ENCODE results near the gene LRP1-AS. TPM values are rescaled to one million over a fixed set of nuclear protein-coding genes. Genes with fewer than 3 reads are reported as not detected.

Gene LRP1-AS
- total RNA-seq, 2 donors from 2014 or later, result not detected

DNA sequence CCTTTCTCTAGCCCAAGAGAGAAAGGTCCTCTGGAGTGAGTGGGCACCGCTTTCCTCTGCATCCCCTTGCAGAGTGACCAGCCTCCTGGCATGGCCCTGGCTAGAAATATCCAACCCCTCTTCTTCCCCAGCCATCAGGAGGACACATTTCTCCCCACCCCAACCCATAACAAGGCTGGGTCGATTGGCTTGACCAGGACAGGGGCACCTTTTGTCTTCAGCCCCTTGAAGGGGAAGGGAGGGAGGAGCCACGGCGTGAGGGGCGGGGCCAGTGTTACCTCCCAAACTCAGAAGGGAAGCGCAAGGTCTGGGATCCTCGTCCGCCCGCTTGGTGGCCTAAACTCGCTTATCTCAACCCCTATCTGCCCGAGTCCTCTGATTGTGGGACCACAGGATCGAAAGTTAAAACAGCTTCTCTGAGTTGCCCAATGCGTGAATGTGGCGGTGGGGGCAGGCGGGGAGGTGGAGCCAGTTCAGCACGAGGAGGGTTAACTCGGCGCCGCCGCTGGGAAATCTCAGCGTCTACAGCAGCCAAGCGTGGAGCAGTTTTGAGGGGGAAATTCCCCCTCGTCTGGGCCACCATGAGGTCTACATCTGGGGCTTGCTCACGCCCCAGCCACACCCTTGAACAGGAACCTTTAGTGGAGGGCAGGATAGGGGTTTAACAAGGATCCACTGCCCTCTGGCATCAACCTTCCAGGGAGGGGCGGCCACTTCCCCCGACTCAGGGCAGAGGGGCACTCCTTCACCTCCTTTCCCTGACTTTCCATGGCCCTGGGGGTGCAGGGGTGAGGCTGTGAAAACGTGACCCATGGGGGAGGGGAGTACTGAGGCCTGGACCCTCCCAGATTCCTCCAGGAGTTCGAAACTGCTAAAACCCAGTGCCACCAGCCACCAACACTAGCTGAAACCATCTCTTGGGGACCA lies 37.1 kb downstream of the LRP1-AS start:
- DNase-seq (peak; percentile 67 to 76), ATAC-seq (replicated peaks in 1 of 2) (peak; percentile 32 to 33)
- H3K9me3 Mint-ChIP-seq, result no peaks in the 10 kb centered on the region
- peak overlapping the region; percentile 82 to 95 for H3K4me3 Mint-ChIP-seq
- peaks cover 13 to 25% of the 10 kb centered on the region in 2 donors for H3K36me3 Mint-ChIP-seq (ENCODE audit: insufficient read depth in 2 of 2)
- peak overlapping the region; percentile 83 for H3K27ac Mint-ChIP-seq
- no peaks in the 10 kb centered on the region for H3K27me3 Mint-ChIP-seq (ENCODE audit: low read depth)
- H3K4me1 Mint-ChIP-seq (ENCODE audit: low read depth), result peaks cover 64% of the 10 kb centered on the region

DNA sequence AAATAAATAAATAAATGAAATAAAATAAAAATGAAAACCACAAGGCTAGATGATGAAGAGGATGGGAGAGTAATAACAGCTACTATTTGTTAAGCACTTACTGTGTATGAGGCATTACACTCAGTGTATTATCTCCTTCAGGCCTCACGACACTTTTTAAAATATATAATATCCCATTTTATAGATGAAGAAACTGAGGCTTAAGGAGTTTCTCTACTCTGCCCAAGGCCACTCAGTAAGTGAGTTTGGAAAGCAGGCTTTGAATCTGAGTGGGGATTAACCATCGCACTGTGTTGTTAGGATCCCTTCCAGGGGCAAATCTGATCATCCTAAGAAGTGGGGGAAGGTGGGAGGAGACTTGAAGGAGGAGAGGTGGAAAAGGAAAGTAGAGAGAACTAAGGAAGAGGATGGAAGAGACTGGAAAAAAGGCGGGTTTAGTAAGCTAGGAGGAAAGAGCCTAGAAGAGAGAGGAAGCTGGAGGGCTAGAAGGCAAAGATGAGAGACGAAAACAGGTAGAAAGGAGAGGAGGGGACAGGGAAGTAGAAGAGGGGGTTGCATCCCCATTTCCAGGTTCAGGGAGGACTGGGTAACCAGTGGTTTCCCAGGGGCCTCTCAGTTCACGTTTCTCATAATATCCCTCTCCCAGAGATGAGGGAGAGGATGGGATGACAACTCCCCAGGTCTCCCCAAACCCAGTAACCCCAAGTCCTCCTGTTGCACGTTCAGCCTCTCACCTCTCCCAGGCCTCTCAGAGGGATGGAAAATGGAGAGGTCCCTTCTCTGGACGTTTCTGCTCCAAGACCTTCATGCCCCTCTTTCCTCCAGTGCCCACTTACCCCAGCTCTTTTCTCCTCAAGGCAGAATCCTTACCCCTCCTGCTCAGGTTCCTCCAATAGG lies 38.0 kb downstream of the LRP1-AS start:
- Mint-ChIP-seq H3K36me3 (ENCODE audit: insufficient read depth in 2 of 2) (peaks cover 13 to 31% of the 10 kb centered on the region in 2 donors), H3K9me3 (no peaks in the 10 kb centered on the region), H3K27ac (peak overlapping the region; percentile 83), H3K4me3 (peak overlapping the region; percentile 82 to 95), H3K4me1 (ENCODE audit: low read depth) (peaks cover 73% of the 10 kb centered on the region), H3K27me3 (ENCODE audit: low read depth) (no peaks in the 10 kb centered on the region)
- ATAC-seq (replicated peaks in 1 of 2) (no peak), DNase-seq (no peak)

DNA sequence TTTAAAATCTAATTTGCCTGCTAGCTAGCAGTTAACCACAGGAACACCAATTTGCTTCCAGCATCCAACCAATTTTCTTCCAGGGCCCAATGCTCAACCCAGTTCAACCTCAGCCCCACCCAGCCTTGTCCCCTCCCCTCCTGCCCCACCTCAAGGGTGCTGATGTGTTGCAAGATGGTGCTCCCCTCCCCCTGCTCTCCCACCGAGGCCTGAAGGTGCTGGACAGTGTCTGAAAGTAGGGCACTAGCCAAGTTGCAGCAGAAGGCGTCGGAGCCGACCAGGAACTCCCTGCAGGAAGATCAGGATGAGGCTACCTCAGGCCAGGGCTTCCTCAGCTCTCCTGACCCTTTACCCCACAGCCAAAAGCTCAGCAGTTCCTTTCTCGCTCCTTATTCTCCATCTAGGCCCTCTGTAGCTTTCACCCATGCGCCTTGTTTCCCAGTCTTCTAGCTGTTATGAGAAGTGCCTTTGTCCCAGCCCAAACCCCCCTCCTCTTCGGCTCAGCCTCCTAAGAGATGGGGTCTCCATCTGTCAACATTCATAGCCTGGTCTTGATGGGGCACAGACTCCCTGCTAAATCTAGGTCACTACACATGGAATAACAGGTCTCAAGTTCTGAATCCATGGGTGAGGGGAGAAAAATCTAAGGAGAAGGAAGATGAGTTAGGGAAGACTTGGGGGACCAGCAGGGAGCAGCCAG lies 39.8 kb downstream of the LRP1-AS start:
- Mint-ChIP-seq H3K27me3 (ENCODE audit: low read depth) (no peaks in the 10 kb centered on the region), H3K27ac (peak overlapping the region; percentile 68), H3K4me1 (ENCODE audit: low read depth) (peaks cover 77% of the 10 kb centered on the region), H3K36me3 (ENCODE audit: insufficient read depth in 2 of 2) (peaks cover 16 to 38% of the 10 kb centered on the region in 2 donors), H3K4me3 (peak overlapping the region; percentile 36), H3K9me3 (no peaks in the 10 kb centered on the region)
- DNase-seq, result no peak
- ATAC-seq (replicated peaks in 1 of 2), result no peak

DNA sequence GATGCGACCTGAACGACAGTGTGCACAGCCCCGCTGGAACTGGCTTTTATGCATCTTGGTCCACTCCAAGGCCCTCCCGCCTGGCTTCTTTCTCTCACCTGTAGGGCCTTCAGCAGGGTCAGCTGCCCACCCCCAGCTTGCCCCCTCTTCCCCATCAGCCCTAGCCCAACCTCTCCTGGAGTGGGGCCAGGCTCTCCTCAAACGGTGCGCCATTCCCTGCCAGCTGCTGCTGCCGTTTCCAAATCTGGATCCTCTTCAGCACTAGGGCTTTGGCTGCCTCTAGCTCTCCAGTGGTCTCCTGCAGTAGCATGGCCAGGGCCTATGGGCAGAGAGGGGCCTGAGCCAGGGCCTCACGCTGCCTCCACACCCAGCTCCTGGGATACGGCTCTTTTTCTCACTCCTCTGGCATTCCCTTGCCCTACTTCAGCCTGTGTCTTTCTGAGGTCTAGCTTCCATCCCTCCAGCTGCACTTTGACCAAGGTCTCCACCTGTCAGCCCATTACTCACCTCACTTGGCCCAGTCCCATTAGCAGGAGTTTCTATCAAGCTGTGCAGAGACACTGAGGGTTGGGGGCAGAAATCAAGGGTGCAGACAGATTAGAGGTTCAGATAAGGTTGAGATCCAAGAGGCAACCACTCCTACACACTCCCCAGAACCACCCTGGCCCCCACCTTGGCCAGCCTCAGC lies 41.3 kb downstream of the LRP1-AS start:
- H3K27ac Mint-ChIP-seq, result peak overlapping the region; percentile 29
- H3K4me1 Mint-ChIP-seq (ENCODE audit: low read depth), result peaks cover 76% of the 10 kb centered on the region
- H3K27me3 Mint-ChIP-seq (ENCODE audit: low read depth), result no peaks in the 10 kb centered on the region
- no peak for DNase-seq
- peaks cover 12 to 38% of the 10 kb centered on the region in 2 donors for H3K36me3 Mint-ChIP-seq (ENCODE audit: insufficient read depth in 2 of 2)
- no peak for ATAC-seq (replicated peaks in 1 of 2)
- no peaks in the 10 kb centered on the region for H3K9me3 Mint-ChIP-seq
- no peak overlapping the region for H3K4me3 Mint-ChIP-seq

DNA sequence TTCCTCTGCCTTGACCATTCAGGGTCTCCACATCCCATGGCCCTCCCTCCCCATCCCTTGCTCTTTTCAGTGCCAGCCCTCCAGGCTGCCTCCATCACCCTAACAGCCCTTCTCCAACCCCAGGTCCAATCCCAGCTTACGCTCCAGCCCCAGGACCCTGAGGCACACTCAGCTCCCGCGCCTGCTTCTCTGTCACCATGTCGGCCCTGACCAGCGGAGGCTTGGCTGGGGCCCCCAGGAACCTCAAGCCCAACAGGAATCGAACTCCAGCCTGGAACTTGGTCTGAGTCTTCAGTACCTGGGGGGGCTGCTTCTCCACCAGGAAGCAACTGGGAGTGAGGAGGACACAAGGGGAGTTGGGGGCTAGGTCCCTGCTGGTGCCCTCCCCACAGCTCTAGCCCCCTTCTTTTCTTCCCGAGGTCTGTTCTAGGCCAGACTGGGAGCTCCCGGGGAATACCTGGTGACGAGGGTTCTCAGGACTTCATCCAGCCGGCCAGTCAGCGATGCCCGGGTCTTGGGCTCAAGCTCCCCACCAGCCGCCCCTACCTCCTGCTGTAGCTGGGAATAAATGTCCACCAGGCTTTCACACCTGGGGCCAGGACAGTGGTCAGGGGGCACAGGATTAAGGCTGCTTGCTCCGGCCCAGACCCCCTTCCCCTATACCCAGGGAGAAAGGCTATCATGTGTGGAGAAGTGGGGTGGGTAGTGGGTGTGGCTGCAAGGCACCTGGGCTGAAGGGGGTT lies 42.2 kb downstream of the LRP1-AS start:
- no peak for ATAC-seq (replicated peaks in 1 of 2)
- H3K27me3 Mint-ChIP-seq (ENCODE audit: low read depth), result no peaks in the 10 kb centered on the region

DNA sequence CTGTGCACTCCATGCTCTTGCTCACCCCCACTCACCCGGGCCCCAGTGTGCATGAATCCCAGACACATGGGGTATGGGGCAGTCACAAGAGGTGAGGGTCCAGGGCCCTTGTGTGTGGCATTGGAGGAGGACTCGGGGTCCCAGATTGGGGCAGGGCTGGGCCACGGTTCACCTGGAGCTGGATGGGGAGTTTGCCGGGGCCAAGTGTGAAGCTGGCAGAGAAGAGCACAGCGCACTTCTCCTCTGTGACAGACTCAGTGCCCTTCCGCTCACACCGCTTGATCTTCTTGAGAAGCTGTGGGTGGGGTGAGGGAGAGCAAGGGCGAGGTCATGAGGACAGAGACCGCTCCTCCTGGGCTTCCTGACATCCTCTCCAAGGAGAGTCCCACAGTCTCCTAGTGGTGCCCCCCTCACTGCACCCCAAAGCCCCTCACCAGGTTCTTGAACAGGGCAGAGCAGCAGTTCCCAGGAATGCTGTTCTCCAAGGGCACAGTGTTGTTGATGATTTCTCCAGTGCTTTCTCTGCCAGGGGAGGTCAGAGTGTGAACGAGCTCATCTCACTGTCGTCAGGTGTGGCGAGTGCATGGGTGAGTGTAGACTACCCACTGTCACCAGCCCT lies 43.0 kb downstream of the LRP1-AS start:
- H3K4me1 Mint-ChIP-seq (ENCODE audit: low read depth), result peaks cover 66% of the 10 kb centered on the region
- no peak overlapping the region for H3K4me3 Mint-ChIP-seq
- peaks cover 12 to 42% of the 10 kb centered on the region in 2 donors for H3K36me3 Mint-ChIP-seq (ENCODE audit: insufficient read depth in 2 of 2)
- no peaks in the 10 kb centered on the region for H3K9me3 Mint-ChIP-seq
- DNase-seq (no peak), ATAC-seq (replicated peaks in 1 of 2) (no peak)
- no peak overlapping the region for H3K27ac Mint-ChIP-seq
- no peaks in the 10 kb centered on the region for H3K27me3 Mint-ChIP-seq (ENCODE audit: low read depth)

More for the DNA sequence above, 42.2 kb downstream of the LRP1-AS start:
- H3K27ac Mint-ChIP-seq, result no peak overlapping the region
- DNase-seq, result no peak
- peaks cover 74% of the 10 kb centered on the region for H3K4me1 Mint-ChIP-seq (ENCODE audit: low read depth)
- no peaks in the 10 kb centered on the region for H3K9me3 Mint-ChIP-seq
- no peak overlapping the region for H3K4me3 Mint-ChIP-seq
- H3K36me3 Mint-ChIP-seq (ENCODE audit: insufficient read depth in 2 of 2), result peaks cover 11 to 37% of the 10 kb centered on the region in 2 donors

DNA sequence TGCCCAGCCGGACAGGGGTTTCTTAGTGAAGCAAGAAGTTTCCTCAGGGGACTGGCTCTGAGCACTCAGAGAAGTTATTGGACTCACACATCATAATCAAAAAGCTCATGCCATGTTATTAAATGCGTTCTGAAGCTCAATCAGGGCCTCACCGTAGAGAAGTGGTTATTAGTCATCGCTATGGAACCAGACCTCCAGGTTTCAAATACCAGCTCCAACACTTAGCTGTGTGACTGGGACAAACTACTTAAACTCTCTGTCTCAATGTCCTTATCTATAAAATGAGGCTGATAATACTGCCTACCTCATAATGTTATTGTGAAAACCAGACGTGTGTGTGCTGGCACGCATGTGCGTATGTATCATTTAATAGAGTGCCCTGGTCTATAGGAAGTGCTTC lies 43.6 kb downstream of the LRP1-AS start:
- Mint-ChIP-seq H3K4me1 (ENCODE audit: low read depth) (peaks cover 63% of the 10 kb centered on the region), H3K27ac (peak overlapping the region; percentile 84), H3K9me3 (no peaks in the 10 kb centered on the region), H3K36me3 (ENCODE audit: insufficient read depth in 2 of 2) (peaks cover 13 to 47% of the 10 kb centered on the region in 2 donors), H3K4me3 (no peak overlapping the region), H3K27me3 (ENCODE audit: low read depth) (no peaks in the 10 kb centered on the region)
- ATAC-seq (replicated peaks in 1 of 2) (no peak), DNase-seq (no peak)

DNA sequence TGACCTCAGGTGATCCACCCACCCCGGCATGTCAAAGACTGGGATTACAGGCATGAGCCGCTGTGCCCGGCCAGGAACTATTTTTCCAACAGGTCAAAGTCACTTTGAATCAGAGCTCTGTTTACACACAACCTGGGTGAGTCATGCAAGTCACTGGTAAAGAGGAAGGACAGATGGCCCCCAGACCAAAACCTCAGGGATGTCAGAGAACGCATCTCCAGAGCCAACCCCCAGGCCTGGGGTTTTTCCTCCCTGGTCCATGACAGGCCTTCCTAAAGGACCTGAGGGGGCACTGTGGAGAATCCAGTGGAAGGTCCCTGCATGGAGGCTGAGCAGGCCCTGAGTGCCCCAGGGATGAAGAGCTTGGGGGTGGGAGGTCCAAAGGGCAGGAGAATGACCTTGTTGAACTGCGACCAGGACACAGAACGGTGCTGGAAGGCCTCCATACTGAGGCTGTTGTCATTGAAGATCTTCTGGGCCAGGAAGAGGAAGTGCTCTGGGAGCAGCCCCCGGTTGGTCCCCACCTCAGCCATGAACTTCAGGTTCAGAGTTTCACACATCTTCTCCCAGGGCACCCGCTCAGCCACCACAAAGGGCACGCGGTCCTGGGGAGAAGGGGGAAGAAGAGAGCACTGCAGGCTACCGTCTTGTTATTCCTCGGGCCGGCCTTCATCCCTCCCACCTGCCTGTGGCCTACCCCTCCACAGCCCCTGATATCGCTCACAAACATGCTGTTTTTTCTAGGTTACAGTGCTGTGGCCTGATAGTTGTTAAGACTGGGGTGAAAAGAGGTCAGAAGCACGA lies 45.3 kb downstream of the LRP1-AS start:
- H3K9me3 Mint-ChIP-seq, result no peaks in the 10 kb centered on the region
- H3K27ac Mint-ChIP-seq, result peak overlapping the region; percentile 48
- ATAC-seq (replicated peaks in 1 of 2) (no peak), DNase-seq (no peak)
- H3K4me1 Mint-ChIP-seq (ENCODE audit: low read depth), result peaks cover 50% of the 10 kb centered on the region
- H3K36me3 Mint-ChIP-seq (ENCODE audit: insufficient read depth in 2 of 2), result peaks cover 10 to 36% of the 10 kb centered on the region in 2 donors
- H3K4me3 Mint-ChIP-seq, result no peak overlapping the region
- H3K27me3 Mint-ChIP-seq (ENCODE audit: low read depth), result no peaks in the 10 kb centered on the region

DNA sequence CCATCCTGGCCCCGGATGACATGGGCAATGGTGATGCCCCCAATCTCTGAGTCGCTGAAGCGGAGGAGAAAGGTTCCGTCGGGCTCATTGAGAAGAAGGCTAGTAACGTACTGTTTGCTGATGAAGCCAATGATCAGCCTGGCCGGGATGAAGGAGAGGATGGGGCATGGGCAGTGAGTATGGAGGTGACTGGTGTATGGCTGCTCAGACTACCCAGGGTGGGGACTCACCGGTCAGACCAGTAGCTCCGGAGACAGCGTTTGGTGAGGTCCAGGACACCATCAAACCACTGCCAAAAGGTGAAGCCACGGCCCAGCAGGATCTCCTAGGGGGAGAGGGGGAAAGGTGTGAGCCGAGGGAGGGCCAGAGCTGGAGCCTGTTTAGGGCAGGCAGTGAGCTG lies 47.7 kb downstream of the LRP1-AS start:
- no peak for ATAC-seq (replicated peaks in 1 of 2)
- Mint-ChIP-seq H3K4me3 (no peak overlapping the region), H3K4me1 (ENCODE audit: low read depth) (peaks cover 39% of the 10 kb centered on the region), H3K27me3 (ENCODE audit: low read depth) (no peaks in the 10 kb centered on the region), H3K36me3 (ENCODE audit: insufficient read depth in 2 of 2) (peaks cover 10 to 30% of the 10 kb centered on the region in 2 donors), H3K27ac (no peak overlapping the region), H3K9me3 (no peaks in the 10 kb centered on the region)
- no peak for DNase-seq

DNA sequence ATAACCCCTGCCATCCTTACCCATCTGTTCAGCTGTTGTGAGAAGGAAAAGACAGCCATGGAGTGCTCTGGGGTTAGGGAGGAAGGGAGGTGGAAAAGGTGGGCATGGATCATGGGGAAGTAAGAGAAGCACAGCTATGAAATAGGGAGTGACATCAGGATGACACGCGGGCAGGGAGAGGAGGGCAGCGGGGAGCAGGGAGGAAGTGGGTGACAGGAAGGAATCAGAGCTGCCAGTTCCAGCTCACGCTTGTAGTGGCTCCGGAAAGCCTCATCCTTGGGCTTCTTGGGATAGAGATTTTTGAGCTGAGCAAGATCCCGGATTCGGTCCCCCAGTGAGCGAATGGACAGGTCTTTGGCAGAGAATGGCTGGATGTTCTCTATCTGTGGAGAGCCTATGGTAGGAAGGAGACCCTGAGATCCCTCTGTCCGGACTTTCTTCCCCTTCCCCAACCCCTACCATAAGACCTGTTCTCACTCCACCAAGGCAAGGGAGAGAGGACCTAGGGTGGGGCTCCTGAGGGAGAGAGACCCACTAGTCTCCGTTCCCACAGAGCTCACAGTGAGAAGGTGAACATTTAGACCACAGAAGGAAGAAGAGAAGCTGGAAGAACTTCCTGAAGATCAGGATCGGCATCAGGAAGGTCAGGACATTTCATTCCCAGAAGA lies 48.2 kb downstream of the LRP1-AS start:
- ATAC-seq (replicated peaks in 1 of 2), result no peak
- no peak for DNase-seq
- Mint-ChIP-seq H3K4me1 (ENCODE audit: low read depth) (peaks cover 43% of the 10 kb centered on the region), H3K9me3 (no peaks in the 10 kb centered on the region), H3K4me3 (no peak overlapping the region), H3K27me3 (ENCODE audit: low read depth) (no peaks in the 10 kb centered on the region), H3K36me3 (ENCODE audit: insufficient read depth in 2 of 2) (peaks cover 10 to 26% of the 10 kb centered on the region in 2 donors), H3K27ac (peak overlapping the region; percentile 41)

All from activated T-cell treated with anti-CD3 and anti-CD28 coated beads, Interleukin-2, amount 50 U/mL, for 72 hours (primary cell).